Sigmoid colon (tissue), 4 donors: ENCODE data around the gene OMG.

Experiments
- CTCF ChIP-seq, 4 experiments: fragments of 450-650 bp in 3 of 4; fragments of 200-600 bp in 1 of 4; IDR thresholded peaks; one replicate each; pipeline ENCODE4 v1.5.1; 2016 to 2019; ENCODE audit warnings: antibody characterized with exemption in 4 of 4, mild to moderate bottlenecking in 3 of 4, moderate library complexity in 2 of 4
- POLR2A ChIP-seq, 2 donors: fragments of 450-650 bp; IDR thresholded peaks; one replicate each; pipeline ENCODE4 v1.6.1; 2016; ENCODE audit warnings: antibody characterized with exemption in 2 of 2, mild to moderate bottlenecking in 2 of 2, moderate library complexity in 2 of 2
- POLR2AphosphoS5 ChIP-seq, 4 donors: sonication (generic); formaldehyde crosslinking; IDR thresholded peaks; one replicate each; pipeline ENCODE4 v1.6.1; 2017; ENCODE audit warnings: antibody characterized with exemption in 4 of 4

DNA sequence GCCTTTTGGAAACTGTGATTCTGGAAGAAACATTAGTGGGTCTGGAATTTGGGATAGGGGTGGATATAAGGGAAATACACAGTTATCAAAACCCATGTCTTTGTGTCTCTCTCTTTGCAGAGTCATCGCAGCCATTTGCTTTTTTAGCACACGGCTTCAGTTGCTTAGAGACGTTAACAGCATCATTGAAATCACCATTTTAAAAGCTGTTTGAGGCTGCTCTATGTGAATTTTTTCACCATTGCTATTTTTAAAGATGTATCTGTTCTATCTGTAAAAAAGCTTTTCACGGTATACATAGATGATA, 47.3 kb downstream of the OMG start:
- TF ChIP-seq CTCF (IDR thresholded peaks at IDR 0.05): no peak
- TF ChIP-seq POLR2AphosphoS5 (IDR thresholded peaks at IDR 0.05): no peak
- TF ChIP-seq POLR2A (IDR thresholded peaks at IDR 0.05): no peak
